CD4-positive, alpha-beta T cell treated with Interleukin-15 for 1 hour (primary cell): ENCODE measurements around the gene ADARB1.

Experiments used
- DNase-seq: peaks from one replicate; pipeline ENCODE4 v3.0.0-alpha.2; 2020

ADARB1 gene

DNA sequence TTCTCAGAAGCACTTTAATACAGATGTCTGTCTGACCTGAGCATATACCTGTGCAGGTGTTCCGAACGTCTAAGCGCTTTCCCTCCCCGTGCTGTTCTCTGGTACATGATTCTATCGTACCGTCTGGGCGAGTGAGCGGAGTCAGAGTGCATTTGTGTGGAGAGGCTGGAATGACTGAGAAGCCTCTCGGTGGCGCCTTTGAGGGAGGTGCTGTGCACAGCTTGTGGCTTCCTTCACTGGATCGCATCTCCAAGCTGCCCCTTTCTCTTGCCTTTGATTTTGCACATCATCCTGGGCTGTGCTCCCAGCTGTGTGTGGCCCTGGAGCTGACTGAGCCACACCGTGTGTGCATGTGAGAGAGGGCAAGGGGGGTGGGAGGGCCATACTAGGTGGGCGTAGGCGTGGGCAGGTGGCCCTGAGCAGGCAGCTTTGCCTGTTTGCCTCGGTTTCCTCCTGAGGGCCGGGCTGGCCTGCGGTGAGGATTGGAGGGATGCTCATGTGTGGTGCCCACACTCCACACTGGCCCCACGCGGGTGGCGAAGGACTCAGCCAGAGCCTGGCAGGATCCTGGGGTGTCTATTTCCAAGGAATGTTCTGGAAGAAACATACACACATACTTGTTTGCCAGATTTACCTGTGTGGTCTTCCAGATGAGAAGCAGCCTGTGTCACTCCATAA lies 105.3 kb downstream of the ADARB1 start:
- no peak for DNase-seq

DNA sequence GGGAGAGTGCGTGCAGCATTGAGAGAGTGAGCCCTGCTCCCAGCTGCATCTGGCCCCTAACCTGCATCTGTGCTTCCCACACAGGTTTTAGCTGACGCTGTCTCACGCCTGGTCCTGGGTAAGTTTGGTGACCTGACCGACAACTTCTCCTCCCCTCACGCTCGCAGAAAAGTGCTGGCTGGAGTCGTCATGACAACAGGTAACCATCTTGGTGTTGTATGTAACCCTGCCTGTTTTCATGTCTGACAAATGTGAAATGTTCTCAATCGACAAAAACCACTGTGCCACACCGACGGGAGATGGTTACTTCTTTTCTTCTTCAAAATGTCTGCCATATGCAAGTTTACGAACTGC lies 105.8 kb downstream of the ADARB1 start:
- DNase-seq: no peak

DNA sequence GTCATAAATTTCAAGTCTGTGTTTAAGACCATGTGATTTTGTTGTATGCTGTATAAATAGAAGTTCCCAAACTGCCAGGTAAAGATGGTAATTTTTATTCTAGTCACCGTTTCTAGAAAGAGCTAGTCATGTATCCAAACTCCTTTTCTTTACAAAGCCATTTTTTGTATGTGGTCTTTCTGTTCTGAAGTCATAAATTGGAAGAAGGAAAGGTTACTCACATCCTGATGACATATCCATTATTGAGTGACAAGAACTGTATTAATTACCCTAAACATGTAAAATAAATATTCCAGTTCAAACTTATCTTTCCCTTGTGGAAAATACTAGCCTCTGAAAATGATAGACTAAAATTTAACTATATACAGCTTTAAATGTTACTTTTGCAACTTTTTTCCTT lies 108.6 kb downstream of the ADARB1 start:
- no peak for DNase-seq

DNA sequence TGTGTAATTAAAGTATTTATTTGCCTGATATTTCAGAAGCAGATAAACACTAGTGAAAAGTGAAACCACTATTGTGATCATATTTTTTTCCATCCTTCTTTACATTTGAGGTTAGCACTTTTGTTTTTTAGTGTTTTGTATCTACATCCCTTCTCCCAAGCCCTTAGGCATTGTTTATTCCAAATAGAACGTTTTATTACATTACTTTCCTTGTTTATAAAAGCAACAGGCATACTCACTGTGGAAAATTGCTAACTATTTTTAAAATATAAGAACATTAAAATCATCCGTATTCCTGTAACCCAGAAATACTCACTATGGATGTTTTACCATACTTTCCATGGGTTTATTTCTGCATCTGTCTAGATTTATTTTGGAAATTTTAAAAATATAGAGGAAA lies 109.5 kb downstream of the ADARB1 start:
- no peak for DNase-seq

DNA sequence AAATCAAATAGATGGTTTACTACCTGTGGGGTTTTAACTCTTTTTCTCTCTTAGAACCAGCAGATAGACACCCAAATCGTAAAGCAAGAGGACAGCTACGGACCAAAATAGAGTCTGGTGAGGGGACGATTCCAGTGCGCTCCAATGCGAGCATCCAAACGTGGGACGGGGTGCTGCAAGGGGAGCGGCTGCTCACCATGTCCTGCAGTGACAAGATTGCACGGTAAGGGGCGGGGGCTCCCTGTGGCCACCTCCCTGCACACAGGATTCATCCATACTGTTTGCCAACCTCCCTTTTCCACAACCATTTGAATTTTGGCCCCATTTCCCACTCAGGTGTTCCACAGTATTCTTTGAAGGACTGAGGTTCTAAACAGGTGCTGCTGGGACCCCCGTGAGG lies 110.5 kb downstream of the ADARB1 start:
- no peak for DNase-seq

DNA sequence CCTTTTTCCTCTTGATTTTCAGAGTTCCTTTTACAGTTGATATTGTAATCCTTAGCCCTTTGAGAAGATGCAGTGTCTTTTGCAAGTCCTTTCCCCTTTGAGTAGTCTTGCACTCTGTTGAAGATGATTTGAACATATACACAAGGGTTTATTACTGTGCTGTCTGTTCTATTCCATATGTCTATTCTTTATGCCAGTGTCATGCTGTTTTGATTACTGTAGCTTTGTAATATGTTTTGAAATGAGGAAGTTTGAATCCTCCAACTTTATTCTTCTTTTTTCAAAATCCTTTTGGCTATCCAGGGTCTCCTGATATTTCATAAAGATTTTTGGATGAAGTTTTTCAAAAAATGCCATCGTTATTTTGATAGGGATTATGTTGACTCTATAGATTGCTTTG lies 112.3 kb downstream of the ADARB1 start:
- DNase-seq: no peak

DNA sequence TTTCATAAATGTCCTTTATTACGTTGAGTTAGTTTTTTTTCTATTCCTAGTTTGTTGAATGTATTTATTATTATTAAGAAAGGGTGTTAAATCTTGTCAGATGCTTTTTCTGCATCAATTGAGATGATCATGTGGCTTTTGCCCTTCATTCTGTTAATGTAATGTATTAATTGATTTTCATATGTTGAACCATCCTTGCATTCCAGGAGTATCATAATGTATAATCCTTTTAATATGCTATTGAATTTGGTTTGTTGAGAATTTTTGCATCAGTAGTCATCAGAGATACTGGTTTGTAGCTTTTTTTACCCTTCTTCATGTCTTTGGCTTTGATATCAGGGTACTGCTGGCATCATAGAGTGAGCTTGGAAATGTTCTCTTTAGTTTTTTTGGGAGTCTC lies 113.3 kb downstream of the ADARB1 start:
- DNase-seq: no peak

DNA sequence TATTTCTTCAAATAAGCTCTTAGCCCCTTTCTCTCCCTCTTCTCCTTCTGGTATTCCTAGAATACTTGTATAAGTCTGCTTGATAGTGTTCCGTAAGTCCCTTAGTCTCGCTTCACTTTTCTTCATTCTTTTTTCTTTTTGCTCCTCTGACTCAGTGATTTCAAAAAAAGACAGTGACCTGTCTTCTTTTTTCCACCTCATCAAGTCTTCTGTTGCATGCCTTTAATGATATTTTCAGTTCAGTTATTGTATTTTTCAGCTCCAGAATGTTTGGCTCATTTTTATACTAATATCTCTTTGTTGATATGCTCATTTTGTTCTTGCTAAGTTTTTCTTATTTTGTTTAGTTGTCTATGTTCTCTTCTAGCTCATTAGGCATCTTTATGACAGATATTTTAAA lies 115.6 kb downstream of the ADARB1 start:
- DNase-seq: no peak

DNA sequence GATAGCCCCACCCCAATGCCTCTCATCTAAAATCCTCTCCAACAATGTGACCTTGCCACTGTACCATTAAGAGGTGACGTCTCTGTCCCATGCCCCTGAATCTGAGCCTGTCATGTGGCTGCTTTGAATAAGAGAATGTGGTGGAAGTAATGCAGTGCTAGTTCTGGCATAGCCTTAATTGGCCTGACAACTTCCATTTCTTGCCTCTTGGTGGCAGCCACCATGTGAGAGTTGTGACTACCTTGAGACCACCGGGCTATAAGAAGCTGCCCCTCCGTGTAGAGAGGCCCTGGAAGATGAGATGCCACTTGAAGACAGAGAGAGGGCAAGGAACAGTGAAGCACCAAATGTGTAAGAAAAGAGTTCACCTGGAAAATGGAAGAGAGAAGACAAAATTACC lies 118.0 kb downstream of the ADARB1 start:
- DNase-seq: no peak

DNA sequence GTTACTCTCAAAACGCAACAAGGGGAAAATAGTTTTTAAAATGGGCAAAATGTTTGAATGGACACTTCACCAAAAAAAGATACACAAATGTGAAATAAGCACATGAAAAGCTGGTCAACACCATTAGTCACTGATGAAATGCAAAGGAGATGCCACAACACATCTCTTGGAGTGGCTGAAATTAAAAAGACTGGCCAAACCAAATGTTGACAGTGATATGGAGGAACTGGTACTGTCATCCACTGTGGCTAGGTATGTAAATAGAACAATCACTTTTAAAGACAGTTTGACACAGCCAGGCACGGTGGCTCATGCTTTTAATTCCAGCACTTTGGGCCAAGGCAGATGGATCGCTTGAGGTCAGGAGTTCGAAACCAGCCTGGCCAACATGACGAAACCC lies 122.2 kb downstream of the ADARB1 start:
- DNase-seq: no peak

DNA sequence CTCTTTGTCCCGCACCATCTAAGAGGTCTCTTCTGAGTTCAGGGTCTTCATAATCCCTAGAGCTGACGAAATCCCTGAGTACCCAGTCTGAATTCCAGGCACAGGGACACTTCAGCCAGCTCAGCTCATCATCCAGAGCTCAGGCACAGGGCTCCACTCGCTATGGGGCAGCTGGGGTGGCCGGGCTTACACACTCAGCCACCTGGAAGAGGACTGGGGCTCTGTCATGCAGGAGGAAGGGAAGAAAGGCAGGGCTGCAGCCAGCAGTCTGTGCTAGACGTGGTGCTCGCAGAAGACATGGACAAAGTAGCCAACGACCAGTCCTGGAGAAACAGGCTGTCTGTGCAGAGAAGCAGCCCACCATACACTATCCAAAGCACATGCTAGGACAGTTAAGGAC lies 124.8 kb downstream of the ADARB1 start:
- no peak for DNase-seq

DNA sequence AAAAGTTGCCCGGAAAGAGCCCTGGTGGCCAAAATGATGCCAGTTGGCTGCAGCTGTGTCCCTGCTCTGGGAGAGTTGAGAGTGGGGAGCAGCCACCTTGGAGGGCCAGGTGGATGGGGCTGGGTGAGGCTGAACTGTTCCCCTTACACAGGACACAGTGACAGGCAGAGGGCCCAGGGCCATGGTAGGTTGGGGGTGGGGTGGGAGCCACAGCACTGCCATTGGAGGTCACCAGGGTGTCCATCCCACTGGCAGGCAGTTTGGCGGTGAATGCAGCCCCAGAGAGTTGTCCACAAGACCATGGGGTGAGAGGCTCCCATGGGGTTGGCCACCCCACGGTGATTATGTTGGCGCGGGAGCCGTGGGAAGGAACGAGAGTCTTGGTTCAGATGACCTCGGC lies 125.7 kb downstream of the ADARB1 start:
- DNase-seq: no peak

DNA sequence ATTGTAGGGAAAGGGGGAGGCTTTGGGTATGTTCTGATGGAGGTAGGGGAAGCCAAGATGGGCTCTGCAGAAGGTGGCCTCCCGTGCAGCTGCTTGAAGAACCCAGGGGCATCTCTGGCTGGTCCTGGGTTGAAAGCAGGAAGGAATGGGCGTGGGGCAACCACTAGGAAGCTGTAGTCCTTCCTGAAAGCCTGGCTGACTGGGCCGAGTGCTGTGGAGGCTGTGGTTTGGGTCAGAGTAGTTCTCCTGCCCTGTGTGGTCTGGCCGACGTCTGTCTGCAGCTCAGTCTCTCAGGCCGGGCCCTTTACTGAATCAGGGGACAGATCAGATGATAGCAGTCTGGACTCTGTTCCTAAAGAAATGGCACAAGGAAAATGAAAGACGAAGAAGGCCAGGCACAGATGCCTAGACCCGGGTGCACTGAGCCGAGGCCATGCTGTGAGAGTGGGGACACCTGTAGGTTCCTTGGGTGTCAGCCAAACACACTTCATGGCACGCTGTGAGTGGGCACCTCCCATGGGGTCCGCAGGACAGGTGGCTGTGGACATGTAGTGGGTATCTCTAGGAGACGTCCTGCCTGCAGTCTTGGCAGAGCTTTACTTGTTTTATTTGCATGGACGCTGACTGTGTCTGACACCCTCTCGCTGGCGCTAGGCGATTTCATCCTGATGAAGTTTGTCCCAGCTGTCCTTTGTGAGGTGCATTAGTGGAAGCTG lies 126.4 kb downstream of the ADARB1 start:
- no peak for DNase-seq

DNA sequence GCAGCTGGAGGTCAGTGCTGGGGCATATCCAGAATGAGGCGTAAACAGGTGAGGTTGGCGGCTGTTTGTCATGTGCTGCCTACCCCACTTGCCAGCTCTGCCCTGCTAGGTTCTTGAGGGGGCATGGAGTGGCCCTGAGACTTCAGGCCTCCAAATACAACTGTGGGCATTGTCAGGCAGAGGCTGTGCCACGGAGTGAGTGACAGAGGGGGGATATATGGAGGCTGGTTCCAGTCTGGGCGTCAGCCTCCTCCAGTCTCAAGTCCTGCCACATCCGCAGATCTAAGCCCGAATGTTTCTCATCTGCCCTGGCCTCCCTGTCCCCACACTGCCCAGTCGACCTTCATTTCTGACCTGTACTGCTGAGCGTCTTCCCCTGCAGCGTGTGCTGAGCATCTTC lies 128.0 kb downstream of the ADARB1 start:
- DNase-seq: no peak

DNA sequence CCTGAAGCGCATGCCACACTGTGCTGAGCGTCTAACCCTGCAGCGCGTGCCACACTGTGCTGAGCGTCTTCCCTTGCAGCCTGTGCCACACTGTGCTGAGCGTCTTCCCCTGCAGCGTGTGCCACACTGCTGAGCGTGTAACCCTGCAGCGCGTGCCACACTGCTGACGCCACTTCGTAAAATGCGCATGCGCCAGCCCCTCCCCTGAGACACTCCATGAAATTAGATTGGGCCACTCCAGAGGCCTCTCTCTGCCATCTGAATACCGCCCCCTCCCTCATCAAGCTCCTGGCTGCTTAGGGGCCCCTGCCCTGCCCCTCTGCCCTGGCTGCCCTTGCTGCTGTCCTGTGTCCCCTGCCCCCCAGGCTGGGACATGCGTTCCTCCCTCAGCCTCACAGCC lies 128.5 kb downstream of the ADARB1 start:
- no peak for DNase-seq

DNA sequence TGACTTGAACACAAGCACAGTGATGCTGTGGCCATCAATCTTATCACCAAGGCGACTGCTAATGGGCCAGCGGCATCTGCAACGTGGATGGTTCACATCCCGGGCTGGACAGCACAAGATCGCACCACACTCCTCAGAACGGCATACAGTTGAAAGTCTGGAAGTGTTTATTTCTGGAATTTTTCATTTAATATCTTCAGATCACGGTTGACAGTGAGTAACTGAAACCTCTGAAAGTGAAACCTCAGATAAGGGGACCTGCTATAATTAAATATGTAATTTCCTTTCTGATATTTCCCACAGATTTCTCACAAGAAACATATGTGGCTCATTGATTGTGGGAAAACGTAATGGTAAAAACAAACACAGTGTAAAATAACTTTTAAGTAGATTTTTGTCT lies 129.6 kb downstream of the ADARB1 start:
- DNase-seq: no peak

DNA sequence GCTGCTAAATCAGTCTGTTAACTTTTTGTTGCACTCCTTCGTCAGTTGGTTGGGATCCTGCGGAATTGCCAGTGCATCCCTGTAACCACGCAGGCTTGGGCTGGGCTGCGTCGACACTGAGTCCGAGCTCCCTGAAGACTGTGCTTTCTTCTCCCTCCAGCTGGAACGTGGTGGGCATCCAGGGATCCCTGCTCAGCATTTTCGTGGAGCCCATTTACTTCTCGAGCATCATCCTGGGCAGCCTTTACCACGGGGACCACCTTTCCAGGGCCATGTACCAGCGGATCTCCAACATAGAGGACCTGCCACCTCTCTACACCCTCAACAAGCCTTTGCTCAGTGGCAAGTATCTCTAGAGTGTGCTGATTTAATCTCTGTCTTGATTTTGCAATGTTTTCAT lies 130.0 kb downstream of the ADARB1 start:
- DNase-seq: no peak

DNA sequence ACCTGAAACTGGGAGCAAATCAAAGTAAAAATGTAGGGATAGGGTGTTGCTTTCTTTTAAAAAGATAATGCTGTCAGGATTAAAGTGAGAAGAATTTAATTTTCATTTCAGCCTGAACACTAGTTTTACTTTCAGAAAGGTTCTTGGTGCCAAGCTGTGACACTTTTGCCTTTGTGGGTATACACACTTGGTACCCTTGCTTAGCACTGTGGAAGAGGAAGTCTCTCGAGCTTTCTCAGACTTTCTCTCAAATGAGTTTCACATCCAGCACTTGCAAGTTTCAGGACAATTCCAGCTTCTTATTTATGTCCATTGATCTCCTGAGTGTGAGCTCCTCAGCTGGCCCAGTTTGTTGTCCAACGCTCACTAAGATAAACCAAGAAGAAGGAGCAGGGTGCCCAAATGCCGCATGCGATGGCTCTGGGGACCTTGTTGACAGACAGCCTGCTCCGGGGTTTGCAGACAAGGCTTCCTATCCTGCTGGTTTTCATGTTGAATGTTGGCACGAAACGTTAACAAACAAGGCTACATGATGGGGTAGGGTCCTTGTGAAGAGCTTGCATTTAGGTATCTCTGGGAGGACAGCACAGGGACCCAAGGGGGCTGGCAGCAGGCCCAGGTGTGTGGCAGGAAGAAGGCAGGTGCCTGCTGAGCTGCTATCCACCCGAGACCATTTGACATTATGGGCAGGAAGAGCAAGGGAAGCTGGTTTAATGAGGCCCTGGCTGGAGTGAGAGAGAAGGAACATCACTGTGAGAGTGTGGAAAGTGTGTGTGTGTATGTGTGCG lies 133.7 kb downstream of the ADARB1 start:
- DNase-seq: no peak

DNA sequence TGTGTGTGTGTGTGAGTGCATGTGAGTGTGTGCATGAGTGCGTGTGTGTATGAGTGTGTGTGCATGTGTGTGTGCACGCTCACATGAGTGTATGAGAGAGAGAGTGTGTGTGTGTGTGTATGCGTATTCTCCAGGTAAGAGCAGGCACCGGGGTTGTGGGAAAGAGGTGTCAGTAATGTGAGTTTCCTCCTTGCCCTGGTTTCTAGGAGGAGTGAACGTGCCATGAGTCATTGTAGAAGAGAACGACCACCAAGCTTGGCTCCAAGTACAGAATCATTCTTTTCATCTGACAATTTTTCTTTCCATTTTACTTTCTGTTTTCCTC lies 134.2 kb downstream of the ADARB1 start:
- DNase-seq: no peak

DNA sequence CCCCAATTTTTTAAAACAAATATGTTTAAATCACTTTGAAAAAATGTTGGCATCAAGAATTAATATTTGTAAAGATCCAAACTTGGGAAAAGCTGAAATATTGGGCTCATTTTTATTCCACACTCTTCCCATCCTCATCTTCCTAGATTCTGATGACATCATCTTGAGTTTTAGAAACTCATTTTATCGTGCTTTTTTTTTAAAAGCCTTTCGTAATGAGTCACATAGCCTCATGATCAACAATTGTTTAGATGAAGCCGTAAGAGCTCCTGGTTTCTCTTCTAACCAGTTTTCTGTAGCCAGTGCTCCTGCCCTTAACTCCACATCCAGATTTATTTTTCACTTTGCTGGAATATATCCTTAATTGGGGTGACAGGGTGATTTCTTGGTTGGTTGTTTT lies 134.7 kb downstream of the ADARB1 start:
- no peak for DNase-seq

DNA sequence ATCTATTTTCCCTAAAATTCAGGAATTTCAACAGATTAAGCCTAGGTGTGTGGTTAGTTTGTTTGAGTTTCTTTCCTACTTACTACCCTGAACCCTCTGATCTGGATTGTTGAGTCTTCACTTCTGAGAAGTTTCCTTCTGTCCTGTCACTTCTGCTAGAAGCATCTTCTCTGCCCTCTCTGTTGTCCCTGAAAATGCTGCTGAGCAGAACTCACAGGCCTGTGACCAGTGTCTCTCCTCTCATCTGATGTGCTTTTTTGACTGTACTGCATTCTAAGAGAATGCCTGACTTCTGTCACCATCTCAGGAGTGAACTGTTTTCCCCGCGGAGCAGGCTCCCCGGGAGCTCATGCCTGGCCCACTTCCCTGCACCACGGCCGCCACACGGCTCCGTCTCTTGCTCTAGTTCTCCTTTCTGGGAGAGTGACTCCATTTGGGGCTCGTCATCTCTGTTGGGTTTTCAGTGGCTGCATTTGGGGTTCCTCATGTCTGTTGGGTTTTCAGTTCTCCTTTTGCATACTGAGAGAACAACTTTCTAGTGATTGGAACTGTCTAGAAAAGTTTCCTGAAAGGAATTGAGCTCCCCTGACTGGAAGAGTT lies 135.4 kb downstream of the ADARB1 start:
- DNase-seq: peak; percentile 31

DNA sequence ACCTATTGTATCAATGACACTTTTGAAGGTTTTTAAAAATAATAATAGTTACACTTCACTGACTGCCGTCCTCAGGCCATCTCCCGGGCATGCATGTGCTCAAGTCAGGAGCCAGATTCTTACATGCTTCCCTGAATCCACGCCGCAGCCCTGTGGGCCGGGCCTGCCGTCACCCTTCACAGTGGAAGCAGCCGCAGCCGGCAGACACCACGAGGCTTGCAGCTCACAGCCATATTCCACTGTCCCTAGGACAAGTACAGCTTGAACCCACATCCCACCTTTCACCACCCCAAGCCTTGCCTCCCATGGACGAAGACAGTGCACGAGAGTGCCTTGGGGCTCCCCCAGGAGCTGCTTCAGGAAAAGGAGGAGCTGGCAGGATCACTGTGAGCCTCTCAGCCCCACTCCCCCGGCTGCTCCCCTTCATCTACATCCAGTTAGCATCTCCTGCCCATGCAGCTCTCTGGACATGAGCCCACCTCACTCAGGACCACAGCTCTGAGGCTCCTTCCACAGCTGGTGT lies 136.1 kb downstream of the ADARB1 start:
- DNase-seq: no peak

DNA sequence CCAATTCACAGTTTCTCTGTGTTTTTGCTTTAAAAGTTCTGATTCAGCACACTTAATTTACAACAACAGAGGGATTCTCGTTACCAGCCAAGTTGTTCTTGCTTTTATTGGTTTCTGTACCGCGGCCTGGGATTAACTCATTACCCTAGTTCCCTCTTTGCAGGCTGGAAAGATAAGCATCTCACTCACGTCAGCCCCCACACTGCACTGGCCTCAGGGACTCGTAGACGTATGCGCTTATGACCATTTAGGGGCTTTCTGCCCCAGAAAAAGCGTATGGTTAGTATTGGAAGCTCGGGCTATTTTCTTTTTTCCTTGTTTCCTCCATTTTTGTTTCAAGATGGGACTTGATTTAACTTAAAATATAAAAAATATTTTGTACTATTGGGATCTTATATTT lies 137.3 kb downstream of the ADARB1 start:
- no peak for DNase-seq

DNA sequence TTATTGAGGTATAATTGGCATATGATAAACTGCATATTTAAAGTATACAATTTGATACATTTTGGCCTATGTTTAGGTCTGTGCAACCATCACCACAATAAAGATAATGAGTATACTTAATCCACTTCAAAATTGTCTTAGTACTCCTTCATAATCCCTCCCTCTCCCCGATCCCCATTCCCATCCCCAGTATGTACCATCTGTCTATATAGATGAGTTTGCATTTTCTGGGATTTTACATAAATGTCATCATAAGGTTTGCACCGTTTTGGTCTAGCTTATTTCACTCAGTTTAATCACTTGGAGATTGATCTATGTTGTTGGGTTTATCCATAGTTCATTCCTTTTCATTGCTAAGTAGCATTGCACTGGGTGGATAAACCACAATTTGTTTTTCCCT lies 139.0 kb downstream of the ADARB1 start:
- no peak for DNase-seq
